GM23338 (cell line): ENCODE results near the gene CCDC97. TPM values are rescaled to one million over a fixed set of nuclear protein-coding genes. Genes with fewer than 3 reads are reported as not detected.

Source experiments
- ATAC-seq: fragments of 200-7000 bp; cut with Tn5 transposase; 3 replicates; pipeline ENCODE4 v1.9.1; 2020
- DNase-seq: peaks from one replicate; pipeline ENCODE4 v3.0.0-alpha.2; 2015; ENCODE audit warnings: low spot score
- H2AFZ ChIP-seq: fragments of 200-600 bp; sonication (generic); 2 replicates; pipeline ENCODE4 v1.8.0; 2016; ENCODE audit warnings: antibody characterized with exemption, mild to moderate bottlenecking, moderate library complexity
- H3F3A ChIP-seq: fragments of 200-600 bp; sonication (generic); replicated peaks from 2 replicates; pipeline ENCODE4 v1.8.0; 2017; ENCODE audit warnings: antibody characterized with exemption, mixed run types, low read depth
- H3K27ac ChIP-seq: fragments of 200-600 bp; sonication (generic); 2 replicates; pipeline ENCODE4 v1.6.1; 2016; ENCODE audit warnings: low read depth
- H3K27me3 ChIP-seq: fragments of 200-600 bp; sonication (generic); 2 replicates; pipeline ENCODE4 v1.8.0; 2016; ENCODE audit warnings: mild to moderate bottlenecking, mixed run types, moderate library complexity; ENCODE audit not compliant: insufficient read depth
- H3K36me3 ChIP-seq: fragments of 200-600 bp; sonication (generic); 2 replicates; pipeline ENCODE4 v1.8.0; 2016; ENCODE audit warnings: mild to moderate bottlenecking; ENCODE audit not compliant: insufficient read depth
- H3K4me1 ChIP-seq: fragments of 200-600 bp; sonication (generic); 2 replicates; pipeline ENCODE4 v1.8.0; 2016; ENCODE audit warnings: mild to moderate bottlenecking, moderate library complexity; ENCODE audit not compliant: insufficient read depth
- H3K4me2 ChIP-seq: fragments of 200-600 bp; sonication (generic); 2 replicates; pipeline ENCODE4 v1.7.1; 2017; ENCODE audit warnings: mixed run types
- H3K4me3 ChIP-seq: fragments of 200-600 bp; sonication (generic); 2 replicates; pipeline ENCODE4 v1.6.1; 2016; ENCODE audit warnings: mixed run types
- H3K79me2 ChIP-seq: fragments of 200-600 bp; sonication (generic); replicated peaks from 2 replicates; pipeline ENCODE4 v1.8.0; 2017; ENCODE audit warnings: mild to moderate bottlenecking; ENCODE audit not compliant: insufficient read depth
- H3K9me2 ChIP-seq: fragments of 200-600 bp; sonication (generic); 2 replicates; pipeline ENCODE4 v1.8.0; 2017; ENCODE audit not compliant: insufficient read depth
- H4K20me1 ChIP-seq: fragments of 200-600 bp; sonication (generic); replicated peaks from 2 replicates; pipeline ENCODE4 v1.8.0; 2017; ENCODE audit warnings: mild to moderate bottlenecking; ENCODE audit not compliant: insufficient read depth
- H3K27ac Mint-ChIP-seq: 2 replicates; pipeline ENCODE4 v1.8.0; 2020; ENCODE audit warnings: inconsistent platforms, mild to moderate bottlenecking, moderate library complexity, mixed read lengths
- H3K27me3 Mint-ChIP-seq: 3 replicates; pipeline ENCODE4 v1.8.0; 2022; ENCODE audit warnings: low read depth, mild to moderate bottlenecking, moderate library complexity, mixed read lengths, inconsistent platforms; ENCODE audit not compliant: insufficient read depth, poor library complexity
- H3K36me3 Mint-ChIP-seq: 3 replicates; pipeline ENCODE4 v1.8.0; 2021; ENCODE audit warnings: low read depth, mild to moderate bottlenecking, inconsistent platforms, moderate library complexity, mixed read lengths
- H3K4me1 Mint-ChIP-seq: 3 replicates; pipeline ENCODE4 v1.8.0; 2020; ENCODE audit warnings: mild to moderate bottlenecking, inconsistent platforms, mixed read lengths
- H3K4me3 Mint-ChIP-seq: 3 replicates; pipeline ENCODE4 v1.8.0; 2021; ENCODE audit warnings: moderate library complexity, mild to moderate bottlenecking, inconsistent platforms, mixed read lengths
- H3K9me3 Mint-ChIP-seq: 3 replicates; pipeline ENCODE4 v1.8.0; 2020; ENCODE audit warnings: moderate library complexity, mild to moderate bottlenecking, inconsistent platforms, mixed read lengths
- CREB1 ChIP-seq: fragments of 250-450 bp; sonication (Bioruptor Pico); IDR thresholded peaks from 2 replicates; pipeline ENCODE4 v1.5.0; 2020; ENCODE audit warnings: low read depth, mild to moderate bottlenecking, moderate library complexity
- EZH2 ChIP-seq: fragments of 200-600 bp; sonication (generic); IDR thresholded peaks from one replicate; pipeline ENCODE4 v1.8.0; 2017; ENCODE audit warnings: antibody characterized with exemption, mild to moderate bottlenecking, low read depth; ENCODE audit not compliant: unreplicated experiment
- EZH2phosphoT487 ChIP-seq: fragments of 200-600 bp; sonication (generic); IDR thresholded peaks from one replicate; pipeline ENCODE4 v1.8.1; 2018; ENCODE audit warnings: antibody characterized with exemption; ENCODE audit not compliant: unreplicated experiment
- JUNB ChIP-seq: IDR thresholded peaks from one replicate; pipeline ENCODE4 v1.6.1; 2016; ENCODE audit warnings: antibody characterized with exemption; ENCODE audit not compliant: unreplicated experiment
- NANOG ChIP-seq: IDR thresholded peaks from 2 replicates; pipeline ENCODE4 v1.6.1; 2016; ENCODE audit warnings: antibody characterized with exemption, borderline replicate concordance
- POLR2AphosphoS5 ChIP-seq: IDR thresholded peaks from 2 replicates; pipeline ENCODE4 v1.6.1; 2016; ENCODE audit warnings: antibody characterized with exemption, low read depth
- STAT1 ChIP-seq: IDR thresholded peaks from one replicate; pipeline ENCODE4 v1.6.1; 2016; ENCODE audit warnings: antibody characterized with exemption; ENCODE audit not compliant: unreplicated experiment
- ZNF114 ChIP-seq: fragments of 250-450 bp; sonication (Bioruptor Pico); IDR thresholded peaks from 2 replicates; pipeline ENCODE4 v1.5.0; 2020; ENCODE audit warnings: mild to moderate bottlenecking, moderate library complexity
- ZNF331 ChIP-seq: fragments of 250-450 bp; sonication (Bioruptor Pico); IDR thresholded peaks from 2 replicates; pipeline ENCODE4 v1.5.0; 2020; ENCODE audit warnings: low read depth, mild to moderate bottlenecking, moderate library complexity
- polyA plus RNA-seq: library from polyadenylated mRNA; unstranded; fragments of >200 nt; fragmentation: Nextera tagmentation; extraction: Ambion mirVana; gene quantifications from 2 replicates; pipeline ENCODE4 v1.2.1, GENCODE V29; 2016
- total RNA-seq: library from RNA; depleted of rRNA; stranded (reverse); fragments of >200 nt; shearing (Covaris generic); gene quantifications from 2 replicates; pipeline ENCODE4 v1.2.3, GENCODE V29; 2014
- TF ChIP-seq, protein P1 (sequence below): IDR thresholded peaks from one replicate; pipeline ENCODE4 v1.6.1; 2018; ENCODE audit warnings: antibody characterized with exemption; ENCODE audit not compliant: unreplicated experiment
- TF ChIP-seq, protein P2 (sequence below): IDR thresholded peaks from 2 replicates; pipeline ENCODE4 v1.6.1; 2016; ENCODE audit warnings: antibody characterized with exemption
- TF ChIP-seq, protein P3 (sequence below): fragments of 250-450 bp; sonication (Bioruptor Pico); IDR thresholded peaks from 2 replicates; pipeline ENCODE4 v1.5.0; 2020; ENCODE audit warnings: mild to moderate bottlenecking, moderate library complexity
- TF ChIP-seq, protein P4 (sequence below), 2 experiments: fragments of 200-600 bp in 1 of 2; sonication (generic) in 1 of 2; conservative IDR thresholded peaks; 2 replicates each; pipeline versions ENCODE4 v1.5.1 to v1.6.1; 2016 to 2017; ENCODE audit warnings: antibody characterized with exemption in 2 of 2, low read depth in 2 of 2, mild to moderate bottlenecking in 2 of 2, moderate library complexity in 1 of 2

CCDC97 gene
- total and polyA plus RNA-seq, 2 experiments from 2014 or later = 8.0 to 11.0 TPM

DNA sequence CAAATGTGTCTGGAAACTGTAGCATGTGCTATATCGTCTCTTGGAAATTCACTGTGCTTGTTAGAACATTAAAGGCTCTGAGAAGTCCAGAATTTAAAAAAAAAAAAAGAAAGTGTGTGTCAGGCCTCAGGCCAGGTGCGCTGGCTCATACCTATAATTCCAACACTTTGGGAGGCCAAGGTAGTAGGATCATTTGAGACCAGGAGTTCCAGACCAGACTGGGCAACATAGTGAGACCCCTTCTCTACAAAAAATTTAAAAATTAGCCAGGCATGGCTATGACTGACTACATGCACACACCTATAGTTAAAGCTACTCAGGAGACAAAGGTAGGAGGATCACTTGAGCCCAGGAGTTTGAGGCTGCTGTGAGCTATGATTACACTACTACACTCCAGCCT, 40.9 kb upstream of the CCDC97 start:
- Histone ChIP-seq H3K4me2 (no peak overlapping the region), H2AFZ (no peak overlapping the region), H3F3A (peaks cover 32% of the 10 kb centered on the region), H3K9me2 (no peaks in the 10 kb centered on the region), H3K4me1 (peaks cover 7% of the 10 kb centered on the region), H3K27me3 (no peaks in the 10 kb centered on the region), H3K27ac (no peak overlapping the region), H3K4me3 (no peak overlapping the region), H3K79me2 (peaks cover 62% of the 10 kb centered on the region), H4K20me1 (peaks cover 45% of the 10 kb centered on the region), H3K36me3 (peaks cover 59% of the 10 kb centered on the region)
- ATAC-seq (no peak), DNase-seq (no peak)
- TF ChIP-seq EZH2phosphoT487 = no peak
- TF ChIP-seq JUNB = no peak
- TF ChIP-seq POLR2AphosphoS5 = no peak
- TF ChIP-seq, protein P1, sequence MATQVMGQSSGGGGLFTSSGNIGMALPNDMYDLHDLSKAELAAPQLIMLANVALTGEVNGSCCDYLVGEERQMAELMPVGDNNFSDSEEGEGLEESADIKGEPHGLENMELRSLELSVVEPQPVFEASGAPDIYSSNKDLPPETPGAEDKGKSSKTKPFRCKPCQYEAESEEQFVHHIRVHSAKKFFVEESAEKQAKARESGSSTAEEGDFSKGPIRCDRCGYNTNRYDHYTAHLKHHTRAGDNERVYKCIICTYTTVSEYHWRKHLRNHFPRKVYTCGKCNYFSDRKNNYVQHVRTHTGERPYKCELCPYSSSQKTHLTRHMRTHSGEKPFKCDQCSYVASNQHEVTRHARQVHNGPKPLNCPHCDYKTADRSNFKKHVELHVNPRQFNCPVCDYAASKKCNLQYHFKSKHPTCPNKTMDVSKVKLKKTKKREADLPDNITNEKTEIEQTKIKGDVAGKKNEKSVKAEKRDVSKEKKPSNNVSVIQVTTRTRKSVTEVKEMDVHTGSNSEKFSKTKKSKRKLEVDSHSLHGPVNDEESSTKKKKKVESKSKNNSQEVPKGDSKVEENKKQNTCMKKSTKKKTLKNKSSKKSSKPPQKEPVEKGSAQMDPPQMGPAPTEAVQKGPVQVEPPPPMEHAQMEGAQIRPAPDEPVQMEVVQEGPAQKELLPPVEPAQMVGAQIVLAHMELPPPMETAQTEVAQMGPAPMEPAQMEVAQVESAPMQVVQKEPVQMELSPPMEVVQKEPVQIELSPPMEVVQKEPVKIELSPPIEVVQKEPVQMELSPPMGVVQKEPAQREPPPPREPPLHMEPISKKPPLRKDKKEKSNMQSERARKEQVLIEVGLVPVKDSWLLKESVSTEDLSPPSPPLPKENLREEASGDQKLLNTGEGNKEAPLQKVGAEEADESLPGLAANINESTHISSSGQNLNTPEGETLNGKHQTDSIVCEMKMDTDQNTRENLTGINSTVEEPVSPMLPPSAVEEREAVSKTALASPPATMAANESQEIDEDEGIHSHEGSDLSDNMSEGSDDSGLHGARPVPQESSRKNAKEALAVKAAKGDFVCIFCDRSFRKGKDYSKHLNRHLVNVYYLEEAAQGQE = no peak
- no peak for TF ChIP-seq CREB1 (CRISPR knock-in tag)
- TF ChIP-seq EZH2 = no peak
- no peak for TF ChIP-seq ZNF331 (CRISPR knock-in tag)
- TF ChIP-seq, protein P2, sequence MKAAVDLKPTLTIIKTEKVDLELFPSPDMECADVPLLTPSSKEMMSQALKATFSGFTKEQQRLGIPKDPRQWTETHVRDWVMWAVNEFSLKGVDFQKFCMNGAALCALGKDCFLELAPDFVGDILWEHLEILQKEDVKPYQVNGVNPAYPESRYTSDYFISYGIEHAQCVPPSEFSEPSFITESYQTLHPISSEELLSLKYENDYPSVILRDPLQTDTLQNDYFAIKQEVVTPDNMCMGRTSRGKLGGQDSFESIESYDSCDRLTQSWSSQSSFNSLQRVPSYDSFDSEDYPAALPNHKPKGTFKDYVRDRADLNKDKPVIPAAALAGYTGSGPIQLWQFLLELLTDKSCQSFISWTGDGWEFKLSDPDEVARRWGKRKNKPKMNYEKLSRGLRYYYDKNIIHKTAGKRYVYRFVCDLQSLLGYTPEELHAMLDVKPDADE = no peak
- TF ChIP-seq, protein P3, sequence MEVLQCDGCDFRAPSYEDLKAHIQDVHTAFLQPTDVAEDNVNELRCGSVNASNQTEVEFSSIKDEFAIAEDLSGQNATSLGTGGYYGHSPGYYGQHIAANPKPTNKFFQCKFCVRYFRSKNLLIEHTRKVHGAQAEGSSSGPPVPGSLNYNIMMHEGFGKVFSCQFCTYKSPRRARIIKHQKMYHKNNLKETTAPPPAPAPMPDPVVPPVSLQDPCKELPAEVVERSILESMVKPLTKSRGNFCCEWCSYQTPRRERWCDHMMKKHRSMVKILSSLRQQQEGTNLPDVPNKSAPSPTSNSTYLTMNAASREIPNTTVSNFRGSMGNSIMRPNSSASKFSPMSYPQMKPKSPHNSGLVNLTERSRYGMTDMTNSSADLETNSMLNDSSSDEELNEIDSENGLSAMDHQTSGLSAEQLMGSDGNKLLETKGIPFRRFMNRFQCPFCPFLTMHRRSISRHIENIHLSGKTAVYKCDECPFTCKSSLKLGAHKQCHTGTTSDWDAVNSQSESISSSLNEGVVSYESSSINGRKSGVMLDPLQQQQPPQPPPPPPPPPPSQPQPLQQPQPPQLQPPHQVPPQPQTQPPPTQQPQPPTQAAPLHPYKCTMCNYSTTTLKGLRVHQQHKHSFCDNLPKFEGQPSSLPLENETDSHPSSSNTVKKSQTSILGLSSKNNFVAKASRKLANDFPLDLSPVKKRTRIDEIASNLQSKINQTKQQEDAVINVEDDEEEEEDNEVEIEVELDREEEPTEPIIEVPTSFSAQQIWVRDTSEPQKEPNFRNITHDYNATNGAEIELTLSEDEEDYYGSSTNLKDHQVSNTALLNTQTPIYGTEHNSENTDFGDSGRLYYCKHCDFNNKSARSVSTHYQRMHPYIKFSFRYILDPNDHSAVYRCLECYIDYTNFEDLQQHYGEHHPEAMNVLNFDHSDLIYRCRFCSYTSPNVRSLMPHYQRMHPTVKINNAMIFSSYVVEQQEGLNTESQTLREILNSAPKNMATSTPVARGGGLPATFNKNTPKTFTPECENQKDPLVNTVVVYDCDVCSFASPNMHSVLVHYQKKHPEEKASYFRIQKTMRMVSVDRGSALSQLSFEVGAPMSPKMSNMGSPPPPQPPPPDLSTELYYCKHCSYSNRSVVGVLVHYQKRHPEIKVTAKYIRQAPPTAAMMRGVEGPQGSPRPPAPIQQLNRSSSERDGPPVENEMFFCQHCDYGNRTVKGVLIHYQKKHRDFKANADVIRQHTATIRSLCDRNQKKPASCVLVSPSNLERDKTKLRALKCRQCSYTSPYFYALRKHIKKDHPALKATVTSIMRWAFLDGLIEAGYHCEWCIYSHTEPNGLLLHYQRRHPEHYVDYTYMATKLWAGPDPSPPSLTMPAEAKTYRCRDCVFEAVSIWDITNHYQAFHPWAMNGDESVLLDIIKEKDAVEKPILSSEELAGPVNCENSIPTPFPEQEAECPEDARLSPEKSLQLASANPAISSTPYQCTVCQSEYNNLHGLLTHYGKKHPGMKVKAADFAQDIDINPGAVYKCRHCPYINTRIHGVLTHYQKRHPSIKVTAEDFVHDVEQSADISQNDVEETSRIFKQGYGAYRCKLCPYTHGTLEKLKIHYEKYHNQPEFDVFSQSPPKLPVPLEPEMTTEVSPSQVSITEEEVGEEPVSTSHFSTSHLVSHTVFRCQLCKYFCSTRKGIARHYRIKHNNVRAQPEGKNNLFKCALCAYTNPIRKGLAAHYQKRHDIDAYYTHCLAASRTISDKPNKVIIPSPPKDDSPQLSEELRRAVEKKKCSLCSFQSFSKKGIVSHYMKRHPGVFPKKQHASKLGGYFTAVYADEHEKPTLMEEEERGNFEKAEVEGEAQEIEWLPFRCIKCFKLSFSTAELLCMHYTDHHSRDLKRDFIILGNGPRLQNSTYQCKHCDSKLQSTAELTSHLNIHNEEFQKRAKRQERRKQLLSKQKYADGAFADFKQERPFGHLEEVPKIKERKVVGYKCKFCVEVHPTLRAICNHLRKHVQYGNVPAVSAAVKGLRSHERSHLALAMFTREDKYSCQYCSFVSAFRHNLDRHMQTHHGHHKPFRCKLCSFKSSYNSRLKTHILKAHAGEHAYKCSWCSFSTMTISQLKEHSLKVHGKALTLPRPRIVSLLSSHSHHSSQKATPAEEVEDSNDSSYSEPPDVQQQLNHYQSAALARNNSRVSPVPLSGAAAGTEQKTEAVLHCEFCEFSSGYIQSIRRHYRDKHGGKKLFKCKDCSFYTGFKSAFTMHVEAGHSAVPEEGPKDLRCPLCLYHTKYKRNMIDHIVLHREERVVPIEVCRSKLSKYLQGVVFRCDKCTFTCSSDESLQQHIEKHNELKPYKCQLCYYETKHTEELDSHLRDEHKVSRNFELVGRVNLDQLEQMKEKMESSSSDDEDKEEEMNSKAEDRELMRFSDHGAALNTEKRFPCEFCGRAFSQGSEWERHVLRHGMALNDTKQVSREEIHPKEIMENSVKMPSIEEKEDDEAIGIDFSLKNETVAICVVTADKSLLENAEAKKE (CRISPR knock-in tag) = no peak
- TF ChIP-seq, protein P4, sequence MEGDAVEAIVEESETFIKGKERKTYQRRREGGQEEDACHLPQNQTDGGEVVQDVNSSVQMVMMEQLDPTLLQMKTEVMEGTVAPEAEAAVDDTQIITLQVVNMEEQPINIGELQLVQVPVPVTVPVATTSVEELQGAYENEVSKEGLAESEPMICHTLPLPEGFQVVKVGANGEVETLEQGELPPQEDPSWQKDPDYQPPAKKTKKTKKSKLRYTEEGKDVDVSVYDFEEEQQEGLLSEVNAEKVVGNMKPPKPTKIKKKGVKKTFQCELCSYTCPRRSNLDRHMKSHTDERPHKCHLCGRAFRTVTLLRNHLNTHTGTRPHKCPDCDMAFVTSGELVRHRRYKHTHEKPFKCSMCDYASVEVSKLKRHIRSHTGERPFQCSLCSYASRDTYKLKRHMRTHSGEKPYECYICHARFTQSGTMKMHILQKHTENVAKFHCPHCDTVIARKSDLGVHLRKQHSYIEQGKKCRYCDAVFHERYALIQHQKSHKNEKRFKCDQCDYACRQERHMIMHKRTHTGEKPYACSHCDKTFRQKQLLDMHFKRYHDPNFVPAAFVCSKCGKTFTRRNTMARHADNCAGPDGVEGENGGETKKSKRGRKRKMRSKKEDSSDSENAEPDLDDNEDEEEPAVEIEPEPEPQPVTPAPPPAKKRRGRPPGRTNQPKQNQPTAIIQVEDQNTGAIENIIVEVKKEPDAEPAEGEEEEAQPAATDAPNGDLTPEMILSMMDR (conservative IDR thresholded peaks at IDR 0.05; ENCODE audit: low read depth in 2 of 2) = no peak
- TF ChIP-seq STAT1 = no peak
- no peak for TF ChIP-seq ZNF114 (CRISPR knock-in tag)
- no peak for TF ChIP-seq NANOG
- H3K9me3 Mint-ChIP-seq = no peaks in the 10 kb centered on the region; the same call in 2 of the 3 replicates
- H3K4me3 Mint-ChIP-seq = no peak overlapping the region
- H3K27me3 Mint-ChIP-seq = peaks cover 11% of the 10 kb centered on the region
- no peak overlapping the region for H3K27ac Mint-ChIP-seq
- peaks cover 19% of the 10 kb centered on the region for H3K4me1 Mint-ChIP-seq
- peaks cover 86% of the 10 kb centered on the region for H3K36me3 Mint-ChIP-seq
